Cardiac muscle cell (in vitro differentiated cells and primary cell): ENCODE data around the gene PPIL4. TPM values are rescaled to one million over a fixed set of nuclear protein-coding genes. Genes with fewer than 3 reads are reported as not detected.

Experiments used
- DNase-seq, 2 donors: peaks; one replicate each; pipeline versions ENCODE4 v3.0.0 to v3.0.0-alpha.2; 2010 to 2017; ENCODE audit warnings: low read depth in 1 of 2, low spot score in 1 of 2
- H3K27ac ChIP-seq: fragments of 200-600 bp; sonication (generic); 2 replicates; pipeline ENCODE4 v1.5.1; 2016
- H3K27me3 ChIP-seq: fragments of 200-600 bp; sonication (generic); 2 replicates; pipeline ENCODE4 v1.6.0; 2016; ENCODE audit warnings: control low read depth
- H3K36me3 ChIP-seq: fragments of 200-600 bp; sonication (generic); 2 replicates; pipeline ENCODE4 v1.5.1; 2016; ENCODE audit warnings: control low read depth
- H3K4me1 ChIP-seq: fragments of 200-600 bp; sonication (generic); 2 replicates; pipeline ENCODE4 v1.8.1; 2017; ENCODE audit warnings: low read depth, mild to moderate bottlenecking, mixed run types
- H3K4me3 ChIP-seq: fragments of 200-600 bp; sonication (generic); 2 replicates; pipeline ENCODE4 v1.5.1; 2016; ENCODE audit warnings: mild to moderate bottlenecking
- H3K9me3 ChIP-seq: fragments of 200-600 bp; sonication (generic); 2 replicates; pipeline ENCODE4 v1.5.1; 2017; ENCODE audit warnings: low read depth, mild to moderate bottlenecking, control low read depth
- polyA plus RNA-seq: library from polyadenylated mRNA; unstranded; fragments of >200 nt; fragmentation: Nextera tagmentation; extraction: Ambion mirVana; gene quantifications from 2 replicates; pipeline ENCODE4 v1.2.1, GENCODE V29; 2016
- total RNA-seq: library from RNA; depleted of rRNA; stranded (reverse); fragments of >200 nt; gene quantifications from 2 replicates; pipeline ENCODE4 v1.2.3, GENCODE V29; 2016
- TF ChIP-seq, protein P1 (sequence below): IDR thresholded peaks from 2 replicates; pipeline ENCODE4 v1.5.1; 2012; ENCODE audit warnings: low read depth, mild to moderate bottlenecking, low read length

PPIL4 gene
- total and polyA plus RNA-seq, 2 experiments from 2014 or later: 29.5 to 33.1 TPM

GRCh38 chr6:149580880-149581279 lies 35.0 kb upstream of the PPIL4 start:
- H3K27me3 ChIP-seq: no peaks in the 10 kb centered on the region
- peaks cover 35% of the 10 kb centered on the region for H3K36me3 ChIP-seq
- no peaks in the 10 kb centered on the region for H3K9me3 ChIP-seq
- DNase-seq: no peak
- TF ChIP-seq, protein P1, sequence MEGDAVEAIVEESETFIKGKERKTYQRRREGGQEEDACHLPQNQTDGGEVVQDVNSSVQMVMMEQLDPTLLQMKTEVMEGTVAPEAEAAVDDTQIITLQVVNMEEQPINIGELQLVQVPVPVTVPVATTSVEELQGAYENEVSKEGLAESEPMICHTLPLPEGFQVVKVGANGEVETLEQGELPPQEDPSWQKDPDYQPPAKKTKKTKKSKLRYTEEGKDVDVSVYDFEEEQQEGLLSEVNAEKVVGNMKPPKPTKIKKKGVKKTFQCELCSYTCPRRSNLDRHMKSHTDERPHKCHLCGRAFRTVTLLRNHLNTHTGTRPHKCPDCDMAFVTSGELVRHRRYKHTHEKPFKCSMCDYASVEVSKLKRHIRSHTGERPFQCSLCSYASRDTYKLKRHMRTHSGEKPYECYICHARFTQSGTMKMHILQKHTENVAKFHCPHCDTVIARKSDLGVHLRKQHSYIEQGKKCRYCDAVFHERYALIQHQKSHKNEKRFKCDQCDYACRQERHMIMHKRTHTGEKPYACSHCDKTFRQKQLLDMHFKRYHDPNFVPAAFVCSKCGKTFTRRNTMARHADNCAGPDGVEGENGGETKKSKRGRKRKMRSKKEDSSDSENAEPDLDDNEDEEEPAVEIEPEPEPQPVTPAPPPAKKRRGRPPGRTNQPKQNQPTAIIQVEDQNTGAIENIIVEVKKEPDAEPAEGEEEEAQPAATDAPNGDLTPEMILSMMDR: no peak
- no peak overlapping the region for H3K4me3 ChIP-seq
- H3K27ac ChIP-seq: no peak overlapping the region
- H3K4me1 ChIP-seq: no peaks in the 10 kb centered on the region

GRCh38 chr6:149567945-149568585 lies 22.2 kb upstream of the PPIL4 start:
- peaks cover 15% of the 10 kb centered on the region for H3K27me3 ChIP-seq
- no peaks in the 10 kb centered on the region for H3K9me3 ChIP-seq
- H3K4me1 ChIP-seq: peaks cover 4% of the 10 kb centered on the region
- H3K36me3 ChIP-seq: no peaks in the 10 kb centered on the region
- no peak overlapping the region for H3K4me3 ChIP-seq
- H3K27ac ChIP-seq: no peak overlapping the region
- TF ChIP-seq, protein P1: no peak
- no peak for DNase-seq

DNA sequence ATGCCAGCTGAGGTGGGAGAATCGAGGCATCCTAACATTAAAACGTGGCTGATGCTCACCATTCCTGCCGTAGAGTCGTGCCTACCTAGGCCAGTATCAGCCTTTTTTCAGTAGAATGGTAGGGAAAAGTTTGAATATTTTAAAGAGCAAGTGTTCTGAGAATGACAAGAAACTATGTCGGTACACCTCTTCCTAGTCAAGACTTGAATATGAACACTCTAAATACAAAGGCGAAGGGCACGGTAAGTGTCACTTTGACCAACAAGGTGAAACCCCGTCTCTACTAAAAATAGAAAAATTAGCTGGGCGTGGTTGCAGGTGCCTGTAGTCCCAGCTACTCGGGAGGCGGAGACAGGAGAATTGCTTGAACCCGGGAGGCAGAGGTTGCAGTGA lies 21.3 kb upstream of the PPIL4 start:
- TF ChIP-seq, protein P1: no peak
- peaks cover 19% of the 10 kb centered on the region for H3K27me3 ChIP-seq
- H3K36me3 ChIP-seq: no peaks in the 10 kb centered on the region
- peak overlapping the region; percentile 86 for H3K4me3 ChIP-seq
- no peak for DNase-seq
- H3K9me3 ChIP-seq: no peaks in the 10 kb centered on the region
- H3K4me1 ChIP-seq: peaks cover 4% of the 10 kb centered on the region
- no peak overlapping the region for H3K27ac ChIP-seq

- Histone ChIP-seq H3K36me3 (no peaks in the 10 kb centered on the region), H3K27me3 (peaks cover 19% of the 10 kb centered on the region), H3K4me1 (peaks cover 4% of the 10 kb centered on the region), H3K9me3 (no peaks in the 10 kb centered on the region), H3K4me3 (peak overlapping the region; percentile 86), H3K27ac (peak overlapping the region; percentile 90)
- DNase-seq: peak; percentile 42 to 64
- TF ChIP-seq, protein P1: no peak
Observed at GRCh38 chr6:149566410-149567193, 20.8 kb upstream of the PPIL4 start.

DNA sequence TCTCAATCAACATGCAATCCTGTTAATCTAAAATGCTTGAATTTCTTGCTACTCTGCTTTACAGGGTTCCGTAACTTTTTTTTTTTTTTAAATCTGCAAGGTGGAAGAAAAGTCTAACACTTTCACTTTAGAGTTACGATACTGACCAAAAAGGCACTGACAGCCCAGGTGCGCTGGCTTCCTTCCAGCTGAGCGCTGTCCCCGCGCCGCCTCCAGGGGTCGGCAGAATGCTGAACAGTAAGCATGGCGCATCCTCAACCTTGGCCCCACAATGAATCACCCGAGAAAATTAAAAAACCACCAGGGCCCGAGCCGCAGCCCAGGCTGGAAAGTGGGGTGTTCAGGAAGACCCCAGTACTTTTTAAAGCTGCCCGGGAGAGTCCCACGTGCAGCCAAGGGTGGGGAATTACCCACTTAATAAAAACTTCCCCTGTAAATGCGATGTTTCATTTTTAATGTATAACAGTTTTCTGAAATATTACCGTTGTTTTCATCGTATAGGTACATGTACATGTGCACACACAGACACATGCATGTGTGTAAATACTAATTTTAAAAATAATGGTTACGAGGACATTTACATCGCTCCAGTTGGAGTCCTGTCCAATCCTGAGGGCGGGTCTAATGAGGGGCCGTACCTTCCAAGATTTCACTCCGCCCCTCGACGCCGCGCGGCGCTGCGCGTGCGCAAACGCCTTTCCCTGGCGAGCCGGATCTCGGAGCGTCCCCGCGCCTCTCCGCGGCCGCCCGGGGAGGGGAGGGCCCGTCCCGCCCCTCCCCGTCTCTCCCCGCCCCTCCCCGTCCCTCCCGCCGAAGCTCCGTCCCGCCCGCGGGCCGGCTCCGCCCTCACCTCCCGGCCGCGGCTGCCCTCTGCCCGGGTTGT lies 19.9 kb upstream of the PPIL4 start, which contains the start of gene GINM1:
Gene GINM1, plus strand, starts transcription at position 849 of the 883 bp plus-strand sequence. CDS start 40 bp downstream, outside the sequence.
- DNase-seq: peak; percentile 95 to 97
- TF ChIP-seq, protein P1: peak; percentile 70
- H3K4me3 ChIP-seq: peak within 1 kb of the TSS; percentile 86
- peaks cover 19% of the 10 kb centered on the region for H3K27me3 ChIP-seq
- no peaks in the 10 kb centered on the region for H3K9me3 ChIP-seq
- peaks cover 4% of the 10 kb centered on the region for H3K4me1 ChIP-seq
- peak within 1 kb of the TSS; percentile 90 for H3K27ac ChIP-seq
- no peaks in the 10 kb centered on the region for H3K36me3 ChIP-seq
